Astrocyte of the hippocampus (primary cell): ENCODE results near the gene TFAP2A.

Source experiments
- DNase-seq: peaks from one replicate; pipeline ENCODE4 v3.0.0; 2011; ENCODE audit warnings: low read depth, low spot score

TFAP2A gene

DNA sequence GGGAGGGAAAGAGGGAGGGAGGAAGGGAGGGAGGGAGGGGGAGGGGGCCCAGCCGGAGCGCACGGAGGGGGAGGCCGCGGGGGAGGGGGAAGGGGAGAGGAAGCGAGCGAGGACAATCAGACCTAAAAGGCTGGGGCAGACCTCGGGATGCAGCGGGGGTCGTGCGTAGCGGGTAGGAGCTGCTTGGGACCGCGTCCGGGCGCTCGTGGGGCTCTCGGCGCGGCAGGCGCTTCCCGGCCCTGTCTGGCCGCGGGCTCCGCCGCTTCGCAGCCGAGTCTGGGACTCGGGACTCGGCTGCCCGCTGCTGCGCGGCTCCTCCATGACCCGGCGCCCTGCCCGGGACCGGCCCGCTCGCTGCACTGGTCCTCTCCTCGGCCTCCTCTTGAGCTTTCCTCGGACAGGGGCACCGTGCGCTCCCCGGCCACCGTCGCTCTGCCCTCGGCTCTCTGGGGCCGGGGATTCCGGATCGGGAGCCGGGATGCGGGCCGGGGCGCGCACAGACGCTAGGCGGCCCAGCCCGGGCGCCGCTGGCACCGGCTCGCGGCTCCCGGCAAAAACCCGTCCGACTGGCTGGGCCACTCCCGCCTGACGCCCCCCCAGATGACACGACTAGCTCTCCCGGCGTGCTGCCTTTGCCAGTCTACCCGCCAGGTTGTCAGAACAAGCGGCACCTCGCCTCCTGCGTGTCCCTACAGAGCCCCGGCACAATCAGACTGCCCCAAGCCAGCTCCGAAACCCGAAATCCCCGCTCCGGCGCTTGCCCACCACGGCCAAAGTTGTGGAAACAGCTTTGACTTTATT is 2.2 kb downstream of the TFAP2A start:
- peak; percentile 65 for DNase-seq

DNA sequence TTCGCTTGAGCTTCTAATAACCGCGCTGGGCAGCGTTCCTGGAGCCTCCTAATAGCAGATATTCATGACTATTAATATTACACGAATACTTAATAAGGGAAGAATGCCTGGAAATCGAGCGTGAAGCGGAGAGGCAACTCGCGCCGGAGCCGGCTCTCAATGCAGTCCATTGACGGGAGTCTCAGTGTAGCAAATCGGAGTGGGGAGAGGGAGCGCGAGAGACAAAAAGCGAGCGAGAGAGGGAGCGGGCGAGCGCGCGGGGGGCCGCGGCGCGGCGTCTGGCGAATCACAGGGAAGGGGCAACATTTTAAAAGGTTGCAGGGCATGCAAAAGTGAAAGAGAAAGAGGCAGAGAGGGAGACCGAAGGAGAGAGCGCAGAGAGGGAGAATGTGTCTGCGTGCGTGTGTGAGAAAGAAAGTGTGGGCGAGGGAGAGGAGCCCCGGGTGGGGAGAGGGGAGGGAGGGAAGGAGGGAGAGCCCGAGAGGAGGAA is 2.9 kb downstream of the TFAP2A start:
- DNase-seq, result peak; percentile 65

GRCh38 chr6:10411131-10411970 is 3.5 kb downstream of the TFAP2A start:
- no peak for DNase-seq

GRCh38 chr6:10410207-10411050 is 4.4 kb downstream of the TFAP2A start:
- no peak for DNase-seq

DNA sequence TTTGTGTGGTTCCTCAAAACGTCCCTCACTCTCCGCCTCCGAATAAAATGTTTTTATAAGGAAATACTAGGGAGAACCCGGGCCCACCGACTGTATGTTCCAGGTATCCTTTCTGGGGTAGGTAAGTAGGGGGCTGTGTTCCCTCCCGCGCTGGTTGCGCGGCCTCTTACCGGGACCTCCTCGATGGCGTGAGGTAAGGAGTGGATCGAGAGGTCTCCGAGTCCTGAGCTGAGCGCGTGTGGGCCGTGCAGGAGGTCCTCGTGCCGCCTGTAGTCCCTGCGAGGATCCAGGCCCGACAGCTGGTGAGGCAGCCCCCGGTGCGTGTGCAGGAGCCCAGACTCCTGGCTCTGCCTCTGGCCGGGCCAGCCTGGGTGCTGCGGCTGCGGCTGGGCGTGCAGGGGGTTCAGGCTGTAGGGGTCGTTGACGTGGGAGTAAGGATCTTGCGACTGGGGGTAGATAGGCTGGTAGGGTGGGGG is 5.1 kb downstream of the TFAP2A start:
- no peak for DNase-seq

DNA sequence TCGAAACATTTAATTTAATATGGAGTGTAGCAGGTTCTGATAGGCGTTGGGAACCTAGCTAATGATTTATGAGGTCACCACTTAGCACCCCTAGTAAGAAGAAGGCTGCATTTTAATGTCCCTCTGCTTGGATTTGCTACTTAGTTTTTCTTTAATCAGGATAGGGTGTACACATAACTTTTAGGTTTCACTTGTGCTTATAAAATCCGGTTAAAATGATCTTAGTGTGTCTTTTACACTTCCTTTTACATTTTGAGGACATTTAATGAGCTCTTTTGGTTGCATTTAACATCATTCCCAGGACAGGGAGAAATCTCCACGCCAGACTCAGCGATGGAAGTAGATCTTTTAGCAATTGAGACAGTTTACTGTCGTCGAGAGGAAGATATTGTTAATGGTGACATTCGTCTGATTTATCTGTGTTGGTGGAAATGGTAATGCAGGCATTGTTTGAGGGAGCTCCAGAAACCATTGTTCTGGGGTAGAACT is 5.6 kb downstream of the TFAP2A start:
- no peak for DNase-seq

DNA sequence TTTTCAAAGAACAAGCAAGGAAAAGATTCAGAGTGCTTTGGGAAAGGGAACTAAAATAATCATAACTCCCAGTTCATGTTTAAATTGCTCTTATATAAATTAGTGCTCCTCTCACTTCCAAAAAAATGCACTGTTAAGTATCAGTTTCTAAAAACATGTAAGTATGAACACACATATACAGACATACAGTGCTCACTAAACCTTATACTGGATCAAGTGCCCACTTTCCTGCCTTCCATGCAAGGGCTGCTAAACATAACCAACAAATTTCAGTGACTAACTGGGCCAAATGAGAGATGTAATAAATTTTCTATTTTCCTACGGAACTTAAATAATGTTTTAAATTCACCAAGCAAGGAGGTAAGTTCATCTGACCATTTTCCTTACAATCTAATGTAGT is 6.4 kb downstream of the TFAP2A start:
- no peak for DNase-seq

GRCh38 chr6:10407674-10408054 is 7.2 kb downstream of the TFAP2A start:
- no peak for DNase-seq

DNA sequence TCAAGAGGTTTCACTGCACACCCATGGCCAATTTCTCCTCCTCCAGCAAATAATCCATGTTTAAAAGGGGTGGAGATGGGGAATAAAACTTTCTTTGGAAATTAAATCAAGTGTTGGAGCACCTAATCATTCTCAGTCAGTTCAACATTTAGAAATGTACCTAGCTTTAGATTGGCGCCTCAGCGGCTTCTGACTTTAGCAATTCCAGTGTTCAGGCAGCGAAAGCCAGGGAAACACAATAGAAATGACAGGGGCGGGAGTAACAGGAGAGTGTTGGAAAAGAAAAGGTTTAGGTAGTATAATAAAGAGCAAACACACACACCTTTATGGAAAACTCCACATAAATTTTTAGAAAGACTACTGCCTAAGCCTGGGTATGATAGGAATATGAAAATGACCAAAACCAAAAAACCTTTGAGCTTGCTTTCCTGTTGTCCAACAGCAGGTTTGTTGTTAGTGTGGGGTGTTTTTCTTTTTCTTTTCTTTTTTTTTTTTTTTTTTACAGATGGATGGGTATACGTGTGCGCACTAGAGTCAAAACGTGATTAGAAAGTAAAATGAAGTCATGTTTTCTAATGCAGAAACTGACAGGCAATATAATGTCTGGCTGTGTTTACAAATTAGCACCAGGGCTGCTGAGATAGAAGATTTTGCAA is 7.7 kb downstream of the TFAP2A start:
- DNase-seq, result no peak

- DNase-seq, result no peak
Measured at GRCh38 chr6:10406556-10406955, 8.3 kb downstream of the TFAP2A start.

- no peak for DNase-seq
Measured at GRCh38 chr6:10405513-10405900, 9.4 kb downstream of the TFAP2A start.

DNA sequence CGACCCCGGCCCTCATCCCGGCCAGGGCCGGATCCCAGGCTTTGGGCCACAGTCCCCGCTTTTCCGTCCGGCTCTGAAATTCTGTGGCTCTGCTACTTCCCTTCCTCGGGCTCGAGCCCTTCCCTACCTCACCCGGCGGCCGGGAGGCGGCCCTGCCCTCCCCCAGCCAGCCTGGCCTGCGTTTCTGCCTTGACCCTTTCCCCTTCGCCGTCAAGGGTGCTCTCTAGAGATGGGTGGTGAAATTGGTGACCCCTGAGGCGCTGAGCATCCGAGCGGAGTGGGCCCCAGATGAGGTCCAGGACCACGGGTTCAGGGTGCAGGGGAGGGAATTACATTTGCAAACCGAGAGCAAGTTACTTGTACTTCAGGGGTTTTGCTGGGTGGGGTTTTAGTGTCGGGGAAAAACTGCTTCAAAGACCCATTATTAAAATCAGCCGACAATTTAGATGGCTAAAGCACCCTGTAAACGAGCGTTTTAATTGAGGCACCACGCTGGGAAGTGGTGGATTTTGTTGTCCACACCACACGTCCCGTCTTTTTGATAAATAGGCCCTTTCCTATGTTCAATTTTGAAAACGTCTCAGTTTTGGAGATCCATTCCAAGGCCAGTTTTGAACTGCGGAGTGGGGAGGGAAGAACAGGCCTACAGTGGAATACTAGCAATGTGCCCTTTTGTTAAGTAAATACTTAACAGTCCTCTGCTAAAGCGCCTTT is 9.9 kb downstream of the TFAP2A start:
- no peak for DNase-seq

DNA sequence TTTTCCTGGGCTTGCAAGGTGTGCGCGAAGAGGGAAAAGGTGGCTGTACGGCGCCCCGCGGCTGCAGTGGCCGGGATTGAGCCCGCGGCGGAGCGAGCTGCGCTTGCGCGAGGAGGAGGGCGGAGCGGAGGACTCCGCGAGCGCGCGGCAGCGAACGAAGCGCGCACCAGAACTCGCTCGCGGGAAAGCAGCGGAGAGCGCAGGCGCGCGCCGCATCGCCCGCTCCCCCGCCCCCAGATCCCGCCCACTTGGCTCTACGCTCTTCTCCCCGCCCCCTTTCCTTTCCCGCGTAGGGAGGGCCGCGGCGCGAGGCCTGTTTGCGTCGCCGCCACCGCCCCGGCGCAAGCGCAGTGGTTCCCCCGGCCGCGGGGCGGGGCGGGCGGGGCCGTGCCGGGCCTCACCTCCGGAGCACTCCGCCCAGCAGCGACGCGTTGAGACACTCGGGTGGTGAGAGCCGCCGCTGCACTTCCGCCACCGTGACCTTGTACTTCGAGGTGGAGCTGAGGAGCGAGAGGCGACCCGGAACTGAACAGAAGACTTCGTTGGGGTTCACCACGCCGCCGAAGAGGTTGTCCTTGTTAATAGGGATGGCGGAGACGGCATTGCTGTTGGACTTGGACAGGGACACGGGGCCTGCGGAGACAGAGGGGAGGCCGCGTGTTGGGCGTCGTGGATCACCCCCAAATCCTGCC is 10.6 kb downstream of the TFAP2A start:
- peak; percentile 99 for DNase-seq

GRCh38 chr6:10403385-10404106 is 11.3 kb downstream of the TFAP2A start:
- DNase-seq, result peak; percentile 60

GRCh38 chr6:10402648-10403311 is 12.1 kb downstream of the TFAP2A start:
- no peak for DNase-seq

DNA sequence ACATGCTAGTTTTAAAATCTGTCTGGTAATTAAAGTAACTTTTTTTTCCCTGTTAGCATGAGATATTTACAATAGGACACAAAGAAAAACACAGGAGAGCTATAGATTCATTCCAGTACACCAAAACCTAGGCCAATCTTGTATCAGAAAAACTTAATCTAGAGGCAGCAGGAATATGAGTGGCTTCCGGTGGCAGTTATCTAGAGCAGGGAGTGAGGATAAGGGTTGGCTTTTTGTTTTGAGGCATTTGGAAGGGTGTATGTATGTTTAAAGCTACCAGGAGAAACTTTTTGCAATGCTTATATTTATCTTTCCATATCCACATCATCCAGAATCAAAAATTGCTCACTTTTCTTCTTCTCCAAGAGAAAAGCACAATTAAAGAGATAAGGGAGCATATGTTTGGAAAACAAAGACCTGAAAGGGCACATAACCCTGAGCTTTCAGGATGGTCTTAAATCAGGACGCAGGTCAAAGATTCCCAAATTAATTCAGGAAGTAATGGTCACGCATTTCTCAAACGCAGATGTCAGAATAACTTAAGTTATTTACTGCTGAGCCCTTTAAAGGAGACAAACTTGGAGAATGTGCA is 13.1 kb downstream of the TFAP2A start:
- no peak for DNase-seq

GRCh38 chr6:10401004-10401536 is 13.8 kb downstream of the TFAP2A start:
- DNase-seq, result no peak

GRCh38 chr6:10400330-10400729 is 14.5 kb downstream of the TFAP2A start:
- no peak for DNase-seq
